HT1080 (cell line): Measurements from ENCODE around the gene MYO1D. TPM values are rescaled to one million over a fixed set of nuclear protein-coding genes. Genes with fewer than 3 reads are reported as not detected.
"Not testable (repeated sequence)": the region's sequence is repeated elsewhere in the genome, so short reads cannot be mapped to it uniquely, and the experiment has no call there.

Source experiments
- DNase-seq: peaks from one replicate; pipeline ENCODE4 v3.0.0-alpha.2; 2015; ENCODE audit warnings: low read depth
- total RNA-seq: library from RNA; depleted of rRNA; stranded (reverse); fragments of >200 nt; shearing (Covaris generic); gene quantifications from 2 replicates; pipeline ENCODE4 v1.2.3, GENCODE V29; 2014

Gene MYO1D
- total RNA-seq, 1 experiment from 2014 or later = 4.5 TPM

GRCh38 chr17:32733401-32733800, 143.5 kb downstream of the MYO1D start:
- no peak for DNase-seq

GRCh38 chr17:32732900-32733299, 144.0 kb downstream of the MYO1D start:
- no peak for DNase-seq

GRCh38 chr17:32732296-32732642, 144.7 kb downstream of the MYO1D start:
- DNase-seq = no peak

GRCh38 chr17:32731556-32732295, 145.2 kb downstream of the MYO1D start:
- DNase-seq = no peak

GRCh38 chr17:32727681-32728080, 149.2 kb downstream of the MYO1D start:
- DNase-seq = no peak

- DNase-seq = no peak
These were observed 151.2 kb downstream of the MYO1D start for GRCh38 chr17:32725697-32726096.

GRCh38 chr17:32723310-32723955, 153.5 kb downstream of the MYO1D start:
- DNase-seq = no peak

- DNase-seq = no peak
These were observed 154.2 kb downstream of the MYO1D start for GRCh38 chr17:32722733-32723132.

- no peak for DNase-seq
These were observed 156.3 kb downstream of the MYO1D start for GRCh38 chr17:32720671-32721070.

GRCh38 chr17:32719689-32720088, 157.2 kb downstream of the MYO1D start:
- DNase-seq = no peak

- not testable (repeated sequence) for DNase-seq
These were observed 162.0 kb downstream of the MYO1D start for GRCh38 chr17:32714922-32715321.

GRCh38 chr17:32714206-32714605, 162.7 kb downstream of the MYO1D start:
- DNase-seq = not testable (repeated sequence)

GRCh38 chr17:32713081-32713480, 163.8 kb downstream of the MYO1D start:
- DNase-seq = no peak

GRCh38 chr17:32709562-32709961, 167.4 kb downstream of the MYO1D start:
- DNase-seq = no peak

- no peak for DNase-seq
These were observed 175.1 kb downstream of the MYO1D start for GRCh38 chr17:32701871-32702270.

- DNase-seq = no peak
These were observed 177.7 kb downstream of the MYO1D start for GRCh38 chr17:32699247-32699646.

- peak; percentile 17 for DNase-seq
These were observed 178.9 kb downstream of the MYO1D start for GRCh38 chr17:32697728-32698625.

- DNase-seq = no peak
These were observed 180.5 kb downstream of the MYO1D start for GRCh38 chr17:32696426-32696825.

- no peak for DNase-seq
These were observed 181.1 kb downstream of the MYO1D start for GRCh38 chr17:32695864-32696263.

GRCh38 chr17:32693194-32693897, 183.6 kb downstream of the MYO1D start:
- DNase-seq = no peak

- no peak for DNase-seq
These were observed 184.7 kb downstream of the MYO1D start for GRCh38 chr17:32692179-32692578.
